NCI-H82 treated with DMSO at 0.1 percent for 48 hours (cell line): ENCODE results near the gene CAMK2N1.
"Not testable (repeated sequence)": the region's sequence is repeated elsewhere in the genome, so short reads cannot be mapped to it uniquely, and the experiment has no call there.

Source experiments
- DNase-seq: peaks from one replicate; lab custom pipeline; 2025; ENCODE audit not compliant: unreplicated experiment; lab: John Stamatoyannopoulos, UW

Gene CAMK2N1

DNA sequence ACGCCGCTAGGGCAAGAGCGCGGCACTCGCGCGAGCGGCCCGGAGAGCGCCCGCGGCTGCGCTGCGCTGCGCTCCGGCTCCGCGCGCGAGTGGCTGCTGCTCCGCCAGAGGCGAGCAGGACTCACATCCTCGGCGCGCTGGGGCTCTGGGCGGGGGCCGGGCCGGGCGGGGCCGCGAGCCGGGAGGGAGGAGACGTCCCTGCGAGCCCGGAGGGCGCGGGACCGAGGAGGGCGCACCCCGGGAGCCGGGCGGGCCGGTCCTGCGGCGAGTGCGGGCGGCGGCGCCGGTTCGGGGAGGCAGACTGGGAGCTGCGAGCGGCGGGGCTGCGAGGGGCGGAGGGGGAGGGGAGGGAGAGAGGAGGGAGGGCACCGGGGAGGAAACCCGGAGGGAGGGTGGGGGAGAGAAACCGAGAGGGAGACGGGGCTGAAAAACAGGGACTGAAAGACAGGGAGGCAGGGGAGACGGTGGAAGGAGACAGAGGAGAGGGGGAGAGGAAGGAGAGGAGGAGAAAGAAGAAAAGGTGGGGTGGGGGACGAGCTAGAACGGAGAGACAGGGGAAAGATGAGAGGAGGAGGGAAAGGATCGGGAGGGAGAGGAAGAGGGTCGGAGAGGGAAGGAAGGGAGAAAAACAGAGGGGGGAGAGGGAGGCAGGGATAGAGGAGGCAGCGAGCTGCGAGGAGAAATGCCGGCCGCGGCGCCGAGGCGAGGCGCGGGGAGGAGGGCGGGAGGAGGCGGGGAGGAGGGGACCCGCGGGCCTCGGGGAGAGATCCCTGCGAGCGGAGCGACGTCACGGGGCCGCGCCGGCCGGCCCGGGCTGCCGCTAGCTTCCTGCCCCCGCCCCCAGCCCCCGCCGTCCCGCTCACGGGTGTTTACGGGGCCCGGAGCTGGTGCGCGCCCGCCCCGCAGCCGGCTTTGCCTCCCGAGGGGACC, at the start of gene CAMK2N1:
CAMK2N1 (minus strand) TSS at position 684 of the 930 bp plus-strand sequence. CDS start 831 bp downstream, outside the sequence.
- no peak for DNase-seq

DNA sequence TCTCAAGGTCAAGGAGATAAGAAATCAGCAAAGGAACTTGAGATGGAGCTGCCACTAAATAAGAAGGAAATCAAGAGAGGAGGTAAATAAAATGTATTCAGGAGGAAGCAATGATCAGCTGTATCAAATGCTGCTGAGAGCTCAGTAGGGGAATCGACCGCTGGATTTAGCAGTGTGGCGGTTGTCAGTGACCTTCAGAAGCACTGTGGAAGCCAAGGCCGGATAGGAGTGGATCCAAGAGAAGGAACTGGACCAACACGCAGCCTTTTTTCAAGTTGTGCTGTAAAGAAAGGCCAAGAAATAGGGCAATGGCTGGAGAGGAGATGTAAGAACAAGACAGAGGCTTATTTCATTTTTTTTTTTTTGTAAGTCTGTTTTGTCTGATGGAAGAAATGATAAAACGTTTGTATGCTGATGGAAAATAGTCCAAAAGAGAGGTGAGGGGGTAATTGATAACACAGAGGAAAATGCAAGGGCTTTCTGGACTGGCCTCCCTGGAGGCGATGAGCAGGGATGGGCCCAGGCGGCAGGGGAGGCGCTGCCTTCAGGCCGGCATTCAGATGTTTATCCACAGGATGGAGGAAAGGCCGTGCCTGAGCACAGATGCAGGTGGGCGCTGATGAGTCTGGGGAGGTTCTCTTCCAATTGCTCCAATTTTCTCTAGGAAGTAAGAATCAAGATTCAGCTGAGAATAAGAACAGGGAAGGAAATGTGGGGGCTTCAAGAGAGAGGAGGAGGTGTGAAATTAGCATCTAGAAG, 48.8 kb upstream of the CAMK2N1 start:
- no peak for DNase-seq

GRCh38 chr1:20533635-20534034, 47.6 kb upstream of the CAMK2N1 start:
- no peak for DNase-seq

DNA sequence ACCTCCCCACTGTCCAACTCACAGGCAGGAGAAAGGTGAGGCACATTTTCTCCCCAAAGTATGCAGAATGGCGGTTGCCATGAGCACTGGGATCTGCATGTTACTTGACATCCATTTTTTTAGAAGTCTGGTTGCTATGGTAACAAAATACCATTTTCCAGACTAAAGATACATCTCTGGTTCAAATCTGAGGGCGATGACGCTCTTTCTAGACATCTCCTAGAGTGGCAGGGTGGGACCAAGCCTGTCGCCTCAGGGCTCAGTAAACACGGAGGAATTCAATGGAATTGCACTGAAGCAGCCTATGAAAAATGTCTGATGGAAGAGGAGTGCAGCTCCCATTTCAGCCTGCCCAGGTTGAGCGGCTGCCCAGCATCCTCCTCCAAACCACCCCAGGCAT, 44.9 kb upstream of the CAMK2N1 start:
- DNase-seq: no peak

DNA sequence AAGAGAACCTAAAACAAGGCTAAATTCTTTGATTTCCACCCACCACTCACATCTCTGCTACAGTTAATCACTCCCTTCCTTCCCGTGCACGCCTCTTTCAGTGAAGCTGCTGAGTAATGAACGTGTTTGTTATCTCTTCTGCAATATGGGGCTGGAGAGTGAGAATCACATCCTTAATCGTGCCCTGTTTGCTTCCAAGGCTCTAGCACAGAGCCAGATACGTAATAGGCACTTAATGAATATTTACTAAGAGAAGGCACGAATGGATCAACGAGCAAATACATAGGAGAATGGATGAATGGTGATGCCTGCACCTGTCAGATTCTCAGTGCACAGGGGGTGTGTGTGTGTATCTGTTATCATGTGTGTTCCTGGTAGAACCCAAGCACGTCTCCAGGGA, 44.3 kb upstream of the CAMK2N1 start:
- no peak for DNase-seq

GRCh38 chr1:20528221-20528620, 42.2 kb upstream of the CAMK2N1 start:
- DNase-seq: no peak

DNA sequence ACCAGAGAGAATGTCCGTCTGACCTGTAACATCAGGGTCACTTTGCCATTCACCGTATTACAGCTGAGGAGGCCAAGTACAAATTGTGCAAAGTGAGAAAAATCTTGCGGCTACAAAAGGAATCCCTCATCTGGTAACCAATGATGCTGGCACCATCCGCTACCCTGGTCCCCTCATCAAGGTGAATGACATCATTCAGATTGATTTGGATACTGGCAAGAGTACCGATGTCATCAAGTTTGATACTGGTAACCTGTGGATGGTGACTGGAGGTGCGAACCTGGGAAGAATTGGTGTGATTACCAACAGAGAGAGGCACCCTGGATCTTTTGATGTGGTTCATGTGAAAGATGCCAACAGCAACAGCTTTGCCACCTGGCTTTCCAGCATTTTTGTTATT, 40.3 kb upstream of the CAMK2N1 start:
- no peak for DNase-seq

DNA sequence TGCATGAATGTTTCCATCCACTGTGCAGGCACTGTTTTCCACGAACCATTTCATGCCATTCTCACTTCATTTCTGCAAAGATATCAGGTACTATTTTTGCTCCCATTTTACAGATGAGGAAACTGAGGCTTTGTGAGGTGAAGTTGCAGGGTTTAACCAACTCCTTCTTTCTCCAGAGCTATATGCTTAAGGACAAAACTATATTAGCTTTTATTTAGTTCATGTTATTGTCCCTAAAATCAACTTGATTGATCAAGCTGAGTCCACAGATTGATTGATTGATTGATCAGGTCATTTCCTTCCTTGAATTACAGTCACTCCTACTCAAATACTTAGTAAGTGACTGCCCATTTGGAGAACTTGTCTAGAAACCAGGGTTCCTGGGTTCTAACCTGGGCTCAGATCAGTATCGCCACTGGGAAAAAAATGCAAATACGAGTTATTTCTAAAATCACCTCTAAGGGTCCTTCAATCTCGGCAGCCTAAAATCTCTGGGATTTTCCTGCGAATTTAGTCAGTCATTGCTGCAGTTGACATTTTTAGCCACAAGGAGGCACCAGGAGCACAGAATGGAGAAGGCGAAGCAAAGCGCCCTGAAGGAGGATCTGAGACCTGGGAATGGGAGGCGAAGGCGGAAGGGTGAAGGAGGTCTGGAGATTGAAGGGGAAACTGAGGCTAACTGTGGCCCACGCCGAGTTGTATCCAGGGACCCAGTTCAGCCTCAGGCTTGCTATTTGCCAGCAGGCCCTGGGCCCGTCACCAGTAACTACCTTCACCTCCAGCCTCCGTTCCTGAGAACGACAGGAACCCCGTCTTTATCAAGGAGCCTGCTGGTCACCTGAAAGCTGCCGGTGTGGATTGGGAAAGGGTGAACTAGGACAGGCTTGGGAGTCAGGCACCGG, 36.2 kb upstream of the CAMK2N1 start:
- DNase-seq: peak; percentile 41

- DNase-seq: not testable (repeated sequence)
These were observed 33.7 kb upstream of the CAMK2N1 start for GRCh38 chr1:20519609-20520262.

DNA sequence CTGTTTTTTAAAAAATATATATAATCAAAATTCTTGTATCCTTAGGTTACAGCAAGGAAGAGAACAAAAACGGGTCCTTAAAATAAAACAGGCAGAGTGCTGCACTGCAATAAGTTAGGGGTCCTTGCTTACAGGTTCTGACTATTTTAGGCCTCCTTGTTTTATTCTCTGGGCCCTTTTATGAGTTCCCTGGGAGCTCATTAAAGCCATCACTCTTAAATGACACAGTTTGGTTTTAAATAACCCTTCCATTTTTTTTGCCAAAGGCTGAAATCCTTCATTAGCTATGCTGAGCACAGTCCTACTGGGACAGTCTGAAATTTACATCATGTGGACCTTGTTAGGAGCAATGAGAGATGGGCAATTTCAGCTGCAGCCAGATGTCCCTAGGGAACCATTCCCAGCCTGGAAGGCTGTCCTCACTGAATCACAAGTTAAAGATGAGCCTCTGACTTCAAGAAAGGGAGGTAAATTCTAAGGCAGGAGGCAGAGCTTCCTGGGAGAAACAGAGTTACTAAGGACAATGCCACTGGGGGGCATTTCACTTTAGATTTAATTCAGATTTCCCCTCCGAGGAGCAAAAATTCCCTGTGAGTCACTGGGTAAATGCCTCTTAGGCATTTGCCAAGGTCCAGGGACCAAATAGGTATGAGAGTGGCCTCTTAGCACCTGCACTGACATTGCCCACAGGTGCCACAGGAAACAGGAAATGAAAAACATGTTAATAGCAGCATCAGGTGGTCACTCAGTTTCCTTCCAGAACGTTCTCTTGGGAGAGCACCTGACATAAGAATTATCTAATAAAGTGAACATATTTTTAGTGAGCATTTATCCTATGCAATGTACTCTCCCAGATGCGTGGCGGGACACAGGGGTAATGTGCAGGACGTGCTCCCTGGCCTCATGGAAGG, 25.8 kb upstream of the CAMK2N1 start:
- no peak for DNase-seq

GRCh38 chr1:20508411-20508771, 22.4 kb upstream of the CAMK2N1 start:
- DNase-seq: no peak

- peak; percentile 61 for DNase-seq
These were observed 21.8 kb upstream of the CAMK2N1 start, which contains the start of gene MUL1 for GRCh38 chr1:20507564-20508410. TSS of gene MUL1 (minus strand) at chr1:20508151. CDS start at chr1:20508024, 127 bp downstream.

DNA sequence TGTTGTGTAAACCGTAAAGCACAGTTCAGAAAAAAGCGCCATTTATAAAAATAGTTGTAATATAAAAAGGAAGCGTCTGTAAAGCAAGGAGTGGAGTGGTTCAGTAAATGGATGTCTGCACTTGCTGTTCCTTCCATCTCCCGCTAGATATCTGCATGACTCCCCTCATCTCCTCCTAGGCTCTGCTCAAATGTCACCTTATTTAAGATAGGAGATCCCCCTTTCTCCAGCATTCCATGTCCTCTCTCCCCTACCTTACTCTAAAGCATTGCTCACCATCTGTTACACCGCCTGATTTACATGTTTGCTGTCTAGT, 21.2 kb upstream of the CAMK2N1 start:
- no peak for DNase-seq

GRCh38 chr1:20505488-20505887, 19.5 kb upstream of the CAMK2N1 start:
- DNase-seq: no peak

GRCh38 chr1:20500716-20501115, 14.7 kb upstream of the CAMK2N1 start:
- DNase-seq: no peak

- DNase-seq: no peak
These were observed 13.7 kb upstream of the CAMK2N1 start for GRCh38 chr1:20499718-20500117.

DNA sequence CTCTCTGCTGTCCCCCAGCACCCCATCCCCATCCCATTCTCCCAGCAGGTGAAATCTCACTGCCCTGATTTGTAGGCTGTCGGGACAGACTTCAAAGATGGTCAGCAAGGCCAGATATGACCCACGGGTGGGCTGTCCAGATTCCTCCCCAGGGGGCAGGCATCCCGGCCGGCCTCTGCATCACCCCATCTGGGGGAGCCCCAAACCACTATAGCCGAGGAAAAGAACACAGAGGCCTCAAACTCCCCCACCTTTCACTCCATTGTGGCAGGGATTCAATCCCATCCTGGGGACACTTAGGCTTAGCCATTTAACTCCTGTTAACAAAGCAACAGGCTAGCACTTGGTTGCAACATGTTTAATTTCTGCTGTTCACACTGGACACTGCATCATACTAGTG, 13.1 kb upstream of the CAMK2N1 start:
- DNase-seq: no peak

- no peak for DNase-seq
These were observed 12.1 kb upstream of the CAMK2N1 start for GRCh38 chr1:20498116-20498515.

GRCh38 chr1:20497506-20497905, 11.5 kb upstream of the CAMK2N1 start:
- DNase-seq: no peak
